OCI-LY7 (cell line): Measurements from ENCODE around the gene VPS13D. TPM values are rescaled to one million over a fixed set of nuclear protein-coding genes. Genes with fewer than 3 reads are reported as not detected.

Experiments used
- BruUV-seq: library from RNA; stranded (reverse); fragments of 400-500 nt; replicated peaks from 2 replicates; lab custom pipeline; 2021; lab: Mats Ljungman, UMichigan
- CTCF ChIA-PET: fragments of 300-600 bp; sonication (Branson Sonifier 250); formaldehyde crosslinking; loops from one replicate; lab custom pipeline; 2022; ENCODE audit warnings: antibody characterized with exemption; ENCODE audit not compliant: unreplicated experiment; lab: Charles Lee
- POLR2A ChIA-PET: fragments of 300-600 bp; sonication (Branson Sonifier 250); formaldehyde crosslinking; loops from one replicate; lab custom pipeline; 2022; ENCODE audit warnings: antibody characterized with exemption; lab: Charles Lee
- DNase-seq: peaks from one replicate; pipeline ENCODE4 v3.0.0-alpha.2; 2015; ENCODE audit warnings: low spot score
- H2AFZ ChIP-seq: fragments of 200-600 bp; sonication (generic), shearing (Covaris generic); 2 replicates; pipeline ENCODE4 v1.6.1; 2014; ENCODE audit warnings: mild to moderate bottlenecking, antibody characterized with exemption, low read length, moderate library complexity
- H3K27ac ChIP-seq: fragments of 200-600 bp; sonication (generic); 2 replicates; pipeline ENCODE4 v1.5.1; 2014; ENCODE audit warnings: mixed run types, low read depth, mild to moderate bottlenecking, moderate library complexity, low read length, inconsistent platforms; ENCODE audit not compliant: poor library complexity, severe bottlenecking
- H3K36me3 ChIP-seq: fragments of 200-600 bp; sonication (generic); 2 replicates; pipeline ENCODE4 v1.6.1; 2014; ENCODE audit warnings: mild to moderate bottlenecking, antibody characterized with exemption, low read length, moderate library complexity, mixed read lengths; ENCODE audit not compliant: insufficient read depth
- H3K4me1 ChIP-seq: fragments of 200-600 bp; sonication (generic); 2 replicates; pipeline ENCODE4 v1.5.1; 2014; ENCODE audit warnings: mild to moderate bottlenecking, low read length; ENCODE audit not compliant: insufficient read depth, poor library complexity, severe bottlenecking
- H3K4me2 ChIP-seq: fragments of 200-600 bp; sonication (generic); 2 replicates; pipeline ENCODE4 v1.6.1; 2014; ENCODE audit warnings: mild to moderate bottlenecking, low read length
- H3K4me3 ChIP-seq: fragments of 200-600 bp; sonication (generic); 2 replicates; pipeline ENCODE4 v1.5.1; 2014; ENCODE audit warnings: mild to moderate bottlenecking, low read depth, low read length; ENCODE audit not compliant: poor library complexity, severe bottlenecking
- H3K79me2 ChIP-seq: fragments of 200-600 bp; sonication (generic); 2 replicates; pipeline ENCODE4 v1.6.1; 2016; ENCODE audit warnings: low read depth, mild to moderate bottlenecking, low read length, moderate library complexity, mixed read lengths; ENCODE audit not compliant: insufficient read depth
- H3K9me2 ChIP-seq: fragments of 200-600 bp; sonication (generic); 2 replicates; pipeline ENCODE4 v1.6.1; 2016; ENCODE audit warnings: mild to moderate bottlenecking, low read length, mixed read lengths; ENCODE audit not compliant: insufficient read depth
- H3K9me3 ChIP-seq: fragments of 200-600 bp; sonication (generic); 2 replicates; pipeline ENCODE4 v1.6.1; 2014; ENCODE audit warnings: mild to moderate bottlenecking, mixed run types, low read length, mixed read lengths
- H4K20me1 ChIP-seq: fragments of 200-600 bp; sonication (generic); 2 replicates; pipeline ENCODE4 v1.6.1; 2014; ENCODE audit warnings: mild to moderate bottlenecking, antibody characterized with exemption, low read length, moderate library complexity, mixed read lengths; ENCODE audit not compliant: insufficient read depth
- EZH2phosphoT487 ChIP-seq: fragments of 200-600 bp; sonication (generic); IDR thresholded peaks from 2 replicates; pipeline ENCODE4 v1.6.1; 2018; ENCODE audit warnings: low read depth, borderline replicate concordance, mild to moderate bottlenecking, mixed run types, antibody characterized with exemption, low read length, moderate library complexity, mixed read lengths
- intact Hi-C: fragments of 100-400 bp; cut with micrococcal nuclease; formaldehyde crosslinking; loops from one replicate; pipeline ENCODE4 v1.10.0; 2022; ENCODE audit not compliant: unreplicated experiment
- total RNA-seq, 2 experiments: library from RNA; depleted of rRNA in 1 of 2; stranded (reverse); fragments of >200 nt in 1 of 2; shearing (Covaris generic) in 1 of 2; gene quantifications; 2 replicates each; pipeline ENCODE4 v1.2.3, GENCODE V29; 2014 to 2022
- TF ChIP-seq, protein P1 (sequence below): fragments of 200-600 bp; sonication (generic); conservative IDR thresholded peaks from 2 replicates; pipeline ENCODE4 v1.5.1; 2014; ENCODE audit warnings: mild to moderate bottlenecking, antibody characterized with exemption, low read length, moderate library complexity, mixed read lengths

Gene VPS13D
- total RNA-seq, 2 experiments from 2014 or later = 23.9 to 39.2 TPM

DNA sequence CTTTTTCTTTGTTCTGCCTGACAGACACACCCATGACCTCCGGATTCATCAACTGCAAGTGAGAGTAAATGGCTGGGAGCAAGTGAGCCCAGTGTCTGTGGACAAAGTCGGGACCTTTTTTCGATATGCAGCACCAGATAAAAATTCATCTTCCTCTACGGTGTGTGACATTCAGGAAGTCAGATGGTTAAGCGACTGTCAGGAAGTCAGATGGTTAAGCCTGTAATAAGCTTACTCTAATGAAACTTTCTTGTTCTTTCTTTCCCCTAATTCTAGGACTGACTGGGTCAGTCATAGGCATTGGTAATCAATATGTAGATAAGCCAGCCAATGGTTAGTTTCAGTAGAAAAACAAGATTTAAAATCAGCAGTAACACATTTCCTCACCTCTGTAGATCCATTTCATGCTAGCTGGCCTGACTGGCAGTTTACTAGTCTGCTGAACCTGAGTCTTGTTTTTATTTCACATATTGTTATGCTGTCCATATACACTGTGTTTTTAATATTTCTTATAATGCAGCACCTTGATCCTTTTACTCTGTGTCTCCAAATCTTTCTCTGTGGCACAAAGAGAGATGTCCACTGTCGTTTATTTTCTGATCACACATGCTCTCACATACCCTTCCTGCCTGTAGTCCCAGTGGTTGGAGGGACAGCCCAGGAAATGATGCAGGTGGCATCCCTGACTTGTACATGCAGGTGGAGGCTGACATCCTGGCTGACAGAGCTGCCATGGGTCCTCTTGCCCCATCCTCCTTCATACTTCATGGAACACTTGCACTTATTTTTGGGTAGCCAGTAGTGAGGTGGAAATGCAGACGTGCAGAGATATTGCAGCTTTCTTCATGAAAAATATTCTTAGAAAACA, 115.8 kb downstream of the VPS13D start:
- POLR2A ChIA-PET = interaction anchor here (0.6 kb wide), 1 partner anchor 44 kb away, joined by 3 read pairs; no protein-coding TSS in a partner anchor
- no TSS peak for BruUV-seq
- peaks cover 53% of the 10 kb centered on the region for H3K36me3 ChIP-seq
- DNase-seq = peak; percentile 63
- no peaks in the 10 kb centered on the region for H4K20me1 ChIP-seq
- peak overlapping the region; percentile 62 for H3K27ac ChIP-seq
- H3K4me1 ChIP-seq = peaks cover 33% of the 10 kb centered on the region
- H3K4me3 ChIP-seq = peak overlapping the region; percentile 38
- TF ChIP-seq, protein P1, sequence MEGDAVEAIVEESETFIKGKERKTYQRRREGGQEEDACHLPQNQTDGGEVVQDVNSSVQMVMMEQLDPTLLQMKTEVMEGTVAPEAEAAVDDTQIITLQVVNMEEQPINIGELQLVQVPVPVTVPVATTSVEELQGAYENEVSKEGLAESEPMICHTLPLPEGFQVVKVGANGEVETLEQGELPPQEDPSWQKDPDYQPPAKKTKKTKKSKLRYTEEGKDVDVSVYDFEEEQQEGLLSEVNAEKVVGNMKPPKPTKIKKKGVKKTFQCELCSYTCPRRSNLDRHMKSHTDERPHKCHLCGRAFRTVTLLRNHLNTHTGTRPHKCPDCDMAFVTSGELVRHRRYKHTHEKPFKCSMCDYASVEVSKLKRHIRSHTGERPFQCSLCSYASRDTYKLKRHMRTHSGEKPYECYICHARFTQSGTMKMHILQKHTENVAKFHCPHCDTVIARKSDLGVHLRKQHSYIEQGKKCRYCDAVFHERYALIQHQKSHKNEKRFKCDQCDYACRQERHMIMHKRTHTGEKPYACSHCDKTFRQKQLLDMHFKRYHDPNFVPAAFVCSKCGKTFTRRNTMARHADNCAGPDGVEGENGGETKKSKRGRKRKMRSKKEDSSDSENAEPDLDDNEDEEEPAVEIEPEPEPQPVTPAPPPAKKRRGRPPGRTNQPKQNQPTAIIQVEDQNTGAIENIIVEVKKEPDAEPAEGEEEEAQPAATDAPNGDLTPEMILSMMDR = no peak
- TF ChIP-seq EZH2phosphoT487 = no peak
- peak overlapping the region; percentile 65; the same call in 1 of the 2 replicates for H2AFZ ChIP-seq
- intact Hi-C loops = no loop called here
- peak overlapping the region; percentile 70 for H3K4me2 ChIP-seq
- H3K9me3 ChIP-seq = no peaks in the 10 kb centered on the region
- no peaks in the 10 kb centered on the region for H3K79me2 ChIP-seq
- H3K9me2 ChIP-seq = no peaks in the 10 kb centered on the region
- CTCF ChIA-PET = no interaction called here

- no peaks in the 10 kb centered on the region for H3K79me2 ChIP-seq
- BruUV-seq = no TSS peak
- ChIA-PET POLR2A (no interaction called here), CTCF (no interaction called here)
- no peak for DNase-seq
- no peaks in the 10 kb centered on the region for H4K20me1 ChIP-seq
- intact Hi-C loops = no loop called here
- H3K9me2 ChIP-seq = no peaks in the 10 kb centered on the region
- peak overlapping the region; percentile 62 for H3K27ac ChIP-seq
- H3K4me3 ChIP-seq = no peak overlapping the region
- TF ChIP-seq, protein P1 = no peak
- TF ChIP-seq EZH2phosphoT487 = no peak
- no peaks in the 10 kb centered on the region for H3K9me3 ChIP-seq
- H3K4me1 ChIP-seq = peaks cover 30% of the 10 kb centered on the region
- H3K4me2 ChIP-seq = peak overlapping the region; percentile 70; the same call in 1 of the 2 replicates
- peaks cover 58% of the 10 kb centered on the region for H3K36me3 ChIP-seq
- H2AFZ ChIP-seq = no peak overlapping the region
Observed at GRCh38 chr1:12346483-12347151, 116.8 kb downstream of the VPS13D start.
